ENCODE measurements around the gene PTPRM. TPM values are rescaled to one million over a fixed set of nuclear protein-coding genes. Genes with fewer than 3 reads are reported as not detected.

PTPRM gene
- polyA plus RNA-seq, 1 donor from 2014 or later: 126 TPM

DNA sequence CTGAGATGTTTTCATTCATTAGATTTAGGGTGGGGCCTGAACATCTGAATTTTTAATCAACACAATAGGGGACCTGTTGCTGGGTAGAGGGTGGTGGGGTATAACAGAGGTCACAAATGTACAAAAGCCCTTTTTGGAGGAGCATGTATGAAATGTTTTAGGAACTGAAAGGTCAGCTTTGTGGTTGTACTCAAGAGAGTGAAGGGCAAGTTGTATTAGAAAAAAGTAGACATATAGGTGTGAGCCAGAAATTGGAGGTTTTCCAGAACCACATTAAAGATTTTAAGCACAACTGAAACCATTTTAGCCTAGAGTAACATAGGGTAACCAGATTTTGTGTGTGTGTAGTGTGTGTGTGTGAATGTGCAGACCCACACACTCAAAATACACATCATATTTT lies 62.3 kb downstream of the PTPRM start:
- no peaks in the 10 kb centered on the region for H4K20me1 ChIP-seq (ENCODE audit: insufficient read depth)
- no peaks in the 10 kb centered on the region for H3K27me3 ChIP-seq (ENCODE audit: insufficient read depth, low read depth, low read length)
- no peak overlapping the region for H3K27ac ChIP-seq (ENCODE audit: low read length)
- no peaks in the 10 kb centered on the region for H3K36me3 ChIP-seq (ENCODE audit: insufficient read depth, low read length)
- H3F3A ChIP-seq (ENCODE audit: insufficient read depth, low read length, poor library complexity, severe bottlenecking): no peaks in the 10 kb centered on the region
- no peak overlapping the region for H3K4me3 ChIP-seq (ENCODE audit: low read length)
- no peak for TF ChIP-seq SMC3 (conservative IDR thresholded peaks at IDR 0.05; ENCODE audit: poor library complexity)
- no peak for TF ChIP-seq EZH2 (IDR thresholded peaks at IDR 0.05; ENCODE audit: borderline replicate concordance, insufficient read depth, low read length, poor library complexity, severe bottlenecking)
- no peak for TF ChIP-seq MXI1 (conservative IDR thresholded peaks at IDR 0.05; ENCODE audit: poor library complexity, severe bottlenecking)
- no peak for TF ChIP-seq RAD21 (conservative IDR thresholded peaks at IDR 0.05)
- no peak for TF ChIP-seq TAF1 (IDR thresholded peaks at IDR 0.05; ENCODE audit: low read depth)
- no peak for TF ChIP-seq REST (IDR thresholded peaks at IDR 0.05; ENCODE audit: borderline replicate concordance)
- TF ChIP-seq, protein P1, sequence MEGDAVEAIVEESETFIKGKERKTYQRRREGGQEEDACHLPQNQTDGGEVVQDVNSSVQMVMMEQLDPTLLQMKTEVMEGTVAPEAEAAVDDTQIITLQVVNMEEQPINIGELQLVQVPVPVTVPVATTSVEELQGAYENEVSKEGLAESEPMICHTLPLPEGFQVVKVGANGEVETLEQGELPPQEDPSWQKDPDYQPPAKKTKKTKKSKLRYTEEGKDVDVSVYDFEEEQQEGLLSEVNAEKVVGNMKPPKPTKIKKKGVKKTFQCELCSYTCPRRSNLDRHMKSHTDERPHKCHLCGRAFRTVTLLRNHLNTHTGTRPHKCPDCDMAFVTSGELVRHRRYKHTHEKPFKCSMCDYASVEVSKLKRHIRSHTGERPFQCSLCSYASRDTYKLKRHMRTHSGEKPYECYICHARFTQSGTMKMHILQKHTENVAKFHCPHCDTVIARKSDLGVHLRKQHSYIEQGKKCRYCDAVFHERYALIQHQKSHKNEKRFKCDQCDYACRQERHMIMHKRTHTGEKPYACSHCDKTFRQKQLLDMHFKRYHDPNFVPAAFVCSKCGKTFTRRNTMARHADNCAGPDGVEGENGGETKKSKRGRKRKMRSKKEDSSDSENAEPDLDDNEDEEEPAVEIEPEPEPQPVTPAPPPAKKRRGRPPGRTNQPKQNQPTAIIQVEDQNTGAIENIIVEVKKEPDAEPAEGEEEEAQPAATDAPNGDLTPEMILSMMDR (IDR thresholded peaks at IDR 0.05; ENCODE audit: poor library complexity, severe bottlenecking): no peak
- no peak for TF ChIP-seq EP300 (conservative IDR thresholded peaks at IDR 0.05; ENCODE audit: poor library complexity, severe bottlenecking)
- TF ChIP-seq POLR2AphosphoS5 (IDR thresholded peaks at IDR 0.05): no peak
- H3K4me2 ChIP-seq (ENCODE audit: low read length): no peak overlapping the region
- no peak overlapping the region for H2AFZ ChIP-seq (ENCODE audit: low read depth, low read length)
- no peaks in the 10 kb centered on the region for H3K9me3 ChIP-seq (ENCODE audit: low read length)
- no peak overlapping the region for H3K9ac ChIP-seq (ENCODE audit: low read length)
- no peaks in the 10 kb centered on the region for H3K79me2 ChIP-seq (replicated peaks; ENCODE audit: insufficient read depth, low read length)
- no peaks in the 10 kb centered on the region for H3K9me2 ChIP-seq (ENCODE audit: insufficient read depth, low read length)

DNA sequence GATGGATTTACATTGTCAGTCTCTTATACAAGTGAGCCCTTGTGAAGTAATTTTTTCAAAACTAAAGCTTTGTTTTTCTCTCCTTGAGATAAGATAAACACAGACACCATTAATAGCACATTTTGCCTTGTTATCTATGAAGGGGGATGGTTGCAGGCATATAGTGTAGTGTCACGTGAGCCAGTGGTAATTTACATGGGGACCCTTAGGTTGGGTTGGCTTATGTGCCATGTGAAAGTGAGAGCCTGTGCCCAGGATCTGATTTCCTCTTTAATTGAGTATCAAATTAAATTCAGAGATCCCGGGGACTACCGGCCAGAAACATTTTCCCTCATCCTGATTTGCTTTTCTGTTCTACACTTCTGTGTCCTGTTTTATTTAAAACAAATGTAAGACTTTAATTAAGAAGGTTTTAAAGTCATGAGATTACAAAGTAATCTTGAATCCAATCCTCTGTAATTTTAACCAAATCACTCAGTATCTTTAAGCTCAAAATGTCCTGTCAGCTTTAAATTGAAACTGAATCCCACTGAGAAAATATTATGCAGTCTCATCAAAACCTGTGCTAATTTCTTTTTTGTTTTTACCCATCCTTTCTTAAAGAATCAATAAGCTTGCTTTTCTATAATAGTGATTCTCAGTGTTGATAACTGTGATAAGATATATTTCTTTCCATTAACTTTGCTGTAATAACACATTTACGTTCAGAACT lies 63.8 kb downstream of the PTPRM start:
- H3K36me3 ChIP-seq (ENCODE audit: insufficient read depth, low read length): no peaks in the 10 kb centered on the region
- no peak overlapping the region for H3K4me3 ChIP-seq (ENCODE audit: low read length)
- TF ChIP-seq SMC3 (conservative IDR thresholded peaks at IDR 0.05; ENCODE audit: poor library complexity): no peak
- no peak for TF ChIP-seq RAD21 (conservative IDR thresholded peaks at IDR 0.05)
- no peak for TF ChIP-seq EZH2 (IDR thresholded peaks at IDR 0.05; ENCODE audit: borderline replicate concordance, insufficient read depth, low read length, poor library complexity, severe bottlenecking)
- no peak for TF ChIP-seq MXI1 (conservative IDR thresholded peaks at IDR 0.05; ENCODE audit: poor library complexity, severe bottlenecking)
- no peak for TF ChIP-seq TAF1 (IDR thresholded peaks at IDR 0.05; ENCODE audit: low read depth)
- no peak for TF ChIP-seq EP300 (conservative IDR thresholded peaks at IDR 0.05; ENCODE audit: poor library complexity, severe bottlenecking)
- TF ChIP-seq, protein P1 (IDR thresholded peaks at IDR 0.05; ENCODE audit: poor library complexity, severe bottlenecking): no peak
- TF ChIP-seq REST (IDR thresholded peaks at IDR 0.05; ENCODE audit: borderline replicate concordance): no peak
- no peak for TF ChIP-seq POLR2AphosphoS5 (IDR thresholded peaks at IDR 0.05)
- H3K27me3 ChIP-seq (ENCODE audit: insufficient read depth, low read depth, low read length): no peaks in the 10 kb centered on the region
- H3K79me2 ChIP-seq (replicated peaks; ENCODE audit: insufficient read depth, low read length): no peaks in the 10 kb centered on the region
- no peaks in the 10 kb centered on the region for H4K20me1 ChIP-seq (ENCODE audit: insufficient read depth)
- no peaks in the 10 kb centered on the region for H3K9me3 ChIP-seq (ENCODE audit: low read length)
- no peak overlapping the region for H2AFZ ChIP-seq (ENCODE audit: low read depth, low read length)
- no peak overlapping the region for H3K27ac ChIP-seq (ENCODE audit: low read length)
- H3F3A ChIP-seq (ENCODE audit: insufficient read depth, low read length, poor library complexity, severe bottlenecking): no peaks in the 10 kb centered on the region
- H3K9me2 ChIP-seq (ENCODE audit: insufficient read depth, low read length): no peaks in the 10 kb centered on the region
- no peak overlapping the region for H3K4me2 ChIP-seq (ENCODE audit: low read length)
- no peak overlapping the region for H3K9ac ChIP-seq (ENCODE audit: low read length)
